H1 (cell line): ENCODE measurements around the gene RTTN. TPM values are rescaled to one million over a fixed set of nuclear protein-coding genes. Genes with fewer than 3 reads are reported as not detected.

Experiments used
- CTCF ChIA-PET: fragments of 300-600 bp; sonication (Branson Sonifier 250); formaldehyde crosslinking; loops from one replicate; lab custom pipeline; 2021; ENCODE audit not compliant: partially characterized antibody; lab: Charles Lee
- POLR2A ChIA-PET: fragments of 300-600 bp; sonication (Branson Sonifier 250); formaldehyde crosslinking; loops from one replicate; lab custom pipeline; 2021; ENCODE audit warnings: inconsistent platforms; ENCODE audit not compliant: partially characterized antibody; lab: Charles Lee
- DNase-seq, 2 experiments: peaks; one replicate each; pipeline versions ENCODE4 v3.0.0 to v3.0.0-alpha.2; 2010 to 2022; ENCODE audit warnings: low spot score in 2 of 2, low read depth in 1 of 2, mixed read lengths in 1 of 2
- FAIRE-seq: peaks from 2 replicates; lab custom pipeline; 2011; peaks lifted over from hg19 to GRCh38; lab: Jason Lieb, UNC
- H2AFZ ChIP-seq: 2 replicates; pipeline ENCODE4 v1.8.1; 2012; ENCODE audit warnings: low read length, inconsistent platforms
- H2AK5ac ChIP-seq: 2 replicates; pipeline ENCODE4 v1.6.1; 2013; ENCODE audit warnings: low read depth, low read length
- H2BK120ac ChIP-seq: replicated peaks from 2 replicates; pipeline ENCODE3; 2013; ENCODE audit warnings: low read depth, low read length, inconsistent platforms
- H2BK12ac ChIP-seq: 2 replicates; pipeline ENCODE4 v1.6.1; 2013; ENCODE audit warnings: low read depth, low read length
- H2BK15ac ChIP-seq: 2 replicates; pipeline ENCODE4 v1.6.1; 2013; ENCODE audit warnings: low read length
- H2BK20ac ChIP-seq: 2 replicates; pipeline ENCODE4 v1.6.1; 2013; ENCODE audit warnings: low read length
- H2BK5ac ChIP-seq: 2 replicates; pipeline ENCODE4 v1.6.1; 2013; ENCODE audit warnings: low read depth, low read length
- H3K14ac ChIP-seq: 2 replicates; pipeline ENCODE4 v1.6.1; 2013; ENCODE audit warnings: inconsistent platforms; ENCODE audit not compliant: insufficient read length
- H3K18ac ChIP-seq: 2 replicates; pipeline ENCODE4 v1.6.1; 2013; ENCODE audit warnings: low read length; ENCODE audit errors: extremely low read depth
- H3K23ac ChIP-seq: 2 replicates; pipeline ENCODE4 v1.6.1; 2013; ENCODE audit warnings: inconsistent platforms; ENCODE audit not compliant: insufficient read length
- H3K23me2 ChIP-seq: 2 replicates; pipeline ENCODE4 v1.6.1; 2013; ENCODE audit warnings: low read depth, low read length
- H3K27ac ChIP-seq: 2 replicates; pipeline ENCODE4 v1.6.1; 2011; ENCODE audit warnings: low read depth, low read length, inconsistent platforms
- H3K27me3 ChIP-seq, 4 experiments: replicated peaks in 1 of 4; 1 replicate in 1 of 4; 2 replicates in 3 of 4; pipeline versions ENCODE4 v1.6.1 to v1.8.1; 2011 to 2013; ENCODE audit warnings: low read length in 3 of 4, mild to moderate bottlenecking in 3 of 4, inconsistent platforms in 2 of 4, mixed read lengths in 2 of 4, moderate library complexity in 1 of 4; ENCODE audit not compliant: control insufficient read depth in 3 of 4, insufficient read depth in 3 of 4; ENCODE audit errors: extremely low read depth in 1 of 4
- H3K36me3 ChIP-seq, 4 experiments: 2 replicates each; pipeline versions ENCODE4 v1.6.1 to v1.8.1; 2011 to 2013; ENCODE audit warnings: mild to moderate bottlenecking in 4 of 4, low read length in 3 of 4, moderate library complexity in 2 of 4, control low read depth in 1 of 4, inconsistent platforms in 1 of 4; ENCODE audit not compliant: insufficient read depth in 4 of 4, control insufficient read depth in 2 of 4
- H3K4ac ChIP-seq: replicated peaks from 2 replicates; pipeline ENCODE3; 2013; ENCODE audit warnings: low read length, low read depth, mixed read lengths, inconsistent platforms; ENCODE audit not compliant: insufficient read length
- H3K4me1 ChIP-seq, 4 experiments: replicated peaks in 1 of 4; 1 replicate in 1 of 4; 2 replicates in 3 of 4; pipeline versions ENCODE4 v1.6.1 to v1.8.1; 2011 to 2013; ENCODE audit warnings: low read length in 3 of 4, inconsistent platforms in 2 of 4, mixed read lengths in 1 of 4; ENCODE audit not compliant: insufficient read depth in 4 of 4, control insufficient read depth in 3 of 4
- H3K4me2 ChIP-seq, 2 experiments: 2 replicates each; pipeline versions ENCODE4 v1.6.1 to v1.8.1; 2011 to 2013; ENCODE audit warnings: low read depth in 2 of 2, low read length in 2 of 2, control low read depth in 1 of 2, inconsistent platforms in 1 of 2, mild to moderate bottlenecking in 1 of 2; ENCODE audit not compliant: insufficient read depth in 1 of 2
- H3K4me3 ChIP-seq, 4 experiments: fragments of 200-600, 300-600 bp in 1 of 4; sonication (generic), shearing (Covaris generic), sonication (Bioruptor Twin) in 1 of 4; 2 replicates each; pipeline versions ENCODE4 v1.5.1 to v1.8.1; 2011 to 2016; ENCODE audit warnings: low read length in 4 of 4, low read depth in 3 of 4, control low read depth in 2 of 4, inconsistent platforms in 2 of 4, mild to moderate bottlenecking in 2 of 4, mixed read lengths in 1 of 4, moderate library complexity in 1 of 4; ENCODE audit not compliant: insufficient read depth in 2 of 4; ENCODE audit errors: extremely low read depth in 1 of 4
- H3K56ac ChIP-seq: replicated peaks from 2 replicates; pipeline ENCODE3; 2013; ENCODE audit warnings: low read depth, mild to moderate bottlenecking, mixed read lengths, low read length, inconsistent platforms; ENCODE audit not compliant: insufficient read length
- H3K79me1 ChIP-seq: 2 replicates; pipeline ENCODE4 v1.6.1; 2013; ENCODE audit warnings: low read depth, low read length, control low read depth
- H3K79me2 ChIP-seq, 2 experiments: 2 replicates each; pipeline versions ENCODE4 v1.6.1 to v1.8.1; 2012 to 2013; ENCODE audit warnings: low read length in 2 of 2, mild to moderate bottlenecking in 2 of 2, inconsistent platforms in 1 of 2; ENCODE audit not compliant: insufficient read depth in 2 of 2, control insufficient read depth in 1 of 2
- H3K9ac ChIP-seq, 4 experiments: replicated peaks in 1 of 4; 1 replicate in 1 of 4; 2 replicates in 3 of 4; pipeline versions ENCODE4 v1.6.1 to v1.8.1; 2011 to 2013; ENCODE audit warnings: low read depth in 3 of 4, low read length in 3 of 4, control low read depth in 2 of 4, mild to moderate bottlenecking in 2 of 4, moderate library complexity in 2 of 4, inconsistent platforms in 1 of 4; ENCODE audit errors: extremely low read depth in 1 of 4
- H3K9me3 ChIP-seq, 2 experiments: 2 replicates each; pipeline versions ENCODE4 v1.6.1 to v1.8.1; 2012 to 2013; ENCODE audit warnings: mild to moderate bottlenecking in 2 of 2, moderate library complexity in 2 of 2, control low read depth in 1 of 2, inconsistent platforms in 1 of 2, low read depth in 1 of 2, low read length in 1 of 2, mixed read lengths in 1 of 2; ENCODE audit not compliant: insufficient read depth in 2 of 2
- H4K20me1 ChIP-seq, 2 experiments: replicated peaks in 1 of 2; 2 replicates each; pipeline versions ENCODE3 to v1.8.1; 2011 to 2013; ENCODE audit warnings: inconsistent platforms in 2 of 2, low read length in 2 of 2, mild to moderate bottlenecking in 1 of 2; ENCODE audit not compliant: insufficient read depth in 2 of 2, control insufficient read depth in 1 of 2
- H4K5ac ChIP-seq: 2 replicates; pipeline ENCODE4 v1.6.1; 2013; ENCODE audit warnings: low read length, low read depth, mixed read lengths, inconsistent platforms; ENCODE audit not compliant: insufficient read length
- H4K8ac ChIP-seq: 2 replicates; pipeline ENCODE4 v1.8.0; 2013; ENCODE audit warnings: mild to moderate bottlenecking, moderate library complexity, low read length, inconsistent platforms; ENCODE audit not compliant: insufficient read depth; ENCODE audit errors: extremely low read depth
- H4K91ac ChIP-seq: replicated peaks from 2 replicates; pipeline ENCODE3; 2013; ENCODE audit warnings: low read length, mixed read lengths, inconsistent platforms; ENCODE audit not compliant: insufficient read length
- ATF2 ChIP-seq: IDR thresholded peaks from 2 replicates; pipeline ENCODE4 v1.6.1; 2012; ENCODE audit warnings: low read length, inconsistent platforms
- CEBPB ChIP-seq: IDR thresholded peaks from 2 replicates; pipeline ENCODE4 v1.6.1; 2012; ENCODE audit warnings: low read depth, low read length
- CHD2 ChIP-seq: IDR thresholded peaks from 2 replicates; pipeline ENCODE4 v1.6.1; 2012; ENCODE audit warnings: low read length, improper control_type of control experiment
- EZH2 ChIP-seq: fragments of 200-600 bp; sonication (generic); IDR thresholded peaks from 2 replicates; pipeline ENCODE4 v1.7.1; 2012; ENCODE audit warnings: low read depth, mild to moderate bottlenecking, moderate library complexity, low read length, inconsistent platforms; ENCODE audit not compliant: severe bottlenecking
- RXRA ChIP-seq: IDR thresholded peaks from 2 replicates; pipeline ENCODE4 v1.6.1; 2011; ENCODE audit warnings: low read depth, mild to moderate bottlenecking, low read length, moderate library complexity; ENCODE audit not compliant: insufficient read depth
- TAF1 ChIP-seq: IDR thresholded peaks from 2 replicates; pipeline ENCODE4 v1.6.1; 2011; ENCODE audit warnings: mild to moderate bottlenecking, low read depth, low read length
- TEAD4 ChIP-seq: IDR thresholded peaks from 2 replicates; pipeline ENCODE4 v1.6.1; 2012; ENCODE audit warnings: low read depth, low read length, inconsistent platforms, mixed read lengths
- WGBS, 2 experiments: shearing (Covaris generic) in 1 of 2; methylation state at CpG; one replicate each; pipeline versions ENCODE4 v1.1.6 to v1.1.7; 2013 to 2015; ENCODE audit warnings: low lambda C conversion rate in 2 of 2, mixed read lengths in 2 of 2, inconsistent platforms in 1 of 2, low coverage in 1 of 2, missing lambda C conversion rate in 1 of 2; ENCODE audit not compliant: insufficient replicate concordance in 2 of 2, insufficient coverage in 1 of 2, insufficient read length in 1 of 2; ENCODE audit errors: extremely low coverage in 1 of 2, missing lambda C conversion rate in 1 of 2; 5-methylcytosine and 5-hydroxymethylcytosine counted together
- polyA plus RNA-seq, 7 experiments: library from polyadenylated mRNA; depleted of rRNA in 3 of 7; stranded (reverse) in 5 of 7; unstranded in 2 of 7; fragments of >200 nt in 5 of 7; fragments of 200-250 nt in 2 of 7; gene quantifications; 1 replicate in 5 of 7; 2 replicates in 1 of 7; 4 replicates in 1 of 7; pipeline versions ENCODE4 v1.2.1 to v1.2.3, GENCODE V29; 2011 to 2013; ENCODE audit warnings: missing spikeins in 2 of 7, mixed read lengths in 2 of 7
- total RNA-seq: library from RNA; stranded (reverse); fragmentation: NEBNext Ultra II Directional; extraction: Animal tissue kit (Norgen Biotek cat#: 25700); gene quantifications from 2 replicates; pipeline ENCODE4 v1.2.1, GENCODE V29; 2021

The RTTN gene
- total and polyA plus RNA-seq, 2 of the 8 experiments (the other 6 are each of a cell fraction or from before 2014, with no cell fraction given) = 9.1 to 21.4 TPM

GRCh38 chr18:70165936-70166335 is 39.6 kb downstream of the RTTN start:
- Histone ChIP-seq H4K5ac (no peak overlapping the region), H2BK5ac (no peak overlapping the region), H3K4me3 (no peak overlapping the region), H3K79me1 (no peaks in the 10 kb centered on the region), H2BK20ac (no peak overlapping the region), H3K56ac (no peak overlapping the region), H3K23me2 (no peaks in the 10 kb centered on the region), H2AFZ (no peak overlapping the region), H3K36me3 (peaks cover 0 to 3% (median 1%) of the 10 kb centered on the region in 4 experiments; a peak in 3 of 8 replicates), H3K79me2 (no peaks in the 10 kb centered on the region), H2BK12ac (no peak overlapping the region), H2AK5ac (no peak overlapping the region), H3K9ac (no peak overlapping the region), H2BK120ac (no peak overlapping the region), H3K18ac (no peak overlapping the region), H3K4me1 (no peaks in the 10 kb centered on the region), H4K20me1 (no peaks in the 10 kb centered on the region), H3K27ac (no peak overlapping the region), H3K27me3 (no peaks in the 10 kb centered on the region), H3K9me3 (no peaks in the 10 kb centered on the region), H3K23ac (no peak overlapping the region), H2BK15ac (no peak overlapping the region), H4K8ac (no peak overlapping the region), H4K91ac (no peak overlapping the region), H3K14ac (no peak overlapping the region), H3K4me2 (no peak overlapping the region), H3K4ac (no peak overlapping the region)
- TF ChIP-seq TEAD4 (no peak), EZH2 (no peak), RXRA (no peak), CEBPB (no peak), ATF2 (no peak), CHD2 (no peak), TAF1 (no peak)
- 87% methylated on average over 3 of the region's 3 CpGs; no CpG with 5 or more reads in 1 of the 2 experiments for WGBS, 2 experiments
- no peak for DNase-seq
- FAIRE-seq = no peak
- ChIA-PET POLR2A (no interaction called here), CTCF (interaction anchor here (1.3 kb wide), 1 partner anchor 1240 kb away, joined by 4 read pairs; no protein-coding TSS in a partner anchor)
